IMR-90 (cell line): ENCODE data around the gene RAB28. TPM values are rescaled to one million over a fixed set of nuclear protein-coding genes. Genes with fewer than 3 reads are reported as not detected.

Experiments used
- ATAC-seq: fragments of 200-7000 bp; cut with Tn5 transposase; 2 replicates; pipeline ENCODE4 v1.9.1; 2020; ENCODE audit warnings: low read depth, mild to moderate bottlenecking, moderate library complexity
- BruUV-seq: library from RNA; stranded (reverse); fragments of 400-500 nt; replicated peaks from 2 replicates; lab custom pipeline; 2021; lab: Mats Ljungman, UMichigan
- CTCF ChIA-PET: fragments of 300-600 bp; formaldehyde crosslinking; extraction: SDS; loops from one replicate; lab custom pipeline; 2021; ENCODE audit warnings: antibody characterized with exemption; lab: Yijun Ruan, JAX
- POLR2A ChIA-PET: fragments of 300-600 bp; sonication (Branson Sonifier 250); formaldehyde crosslinking; loops from one replicate; lab custom pipeline; 2022; ENCODE audit warnings: antibody characterized with exemption; ENCODE audit not compliant: unreplicated experiment; lab: Charles Lee
- DNase-seq: peaks from one replicate; pipeline ENCODE4 v3.0.0; 2013
- H2AFZ ChIP-seq: replicated peaks from 2 replicates; pipeline ENCODE3; 2013; ENCODE audit warnings: low read length, mild to moderate bottlenecking; ENCODE audit not compliant: poor library complexity
- H2AK5ac ChIP-seq: 2 replicates; pipeline ENCODE4 v1.6.1; 2013; ENCODE audit warnings: low read depth, low read length, inconsistent platforms
- H2AK9ac ChIP-seq: replicated peaks from 2 replicates; pipeline ENCODE3; 2013; ENCODE audit warnings: mild to moderate bottlenecking, low read depth, low read length, moderate library complexity; ENCODE audit not compliant: poor library complexity
- H2BK120ac ChIP-seq: 2 replicates; pipeline ENCODE4 v1.6.1; 2013; ENCODE audit warnings: low read depth, low read length, inconsistent platforms
- H2BK15ac ChIP-seq: 3 replicates; pipeline ENCODE4 v1.6.1; 2013; ENCODE audit warnings: low read depth, low read length, inconsistent platforms
- H2BK20ac ChIP-seq: 2 replicates; pipeline ENCODE4 v1.6.1; 2013; ENCODE audit warnings: low read depth, mild to moderate bottlenecking, inconsistent platforms, low read length, moderate library complexity
- H2BK5ac ChIP-seq: 2 replicates; pipeline ENCODE4 v1.6.1; 2013; ENCODE audit warnings: mild to moderate bottlenecking, low read depth, low read length, inconsistent platforms; ENCODE audit not compliant: poor library complexity, severe bottlenecking
- H3K14ac ChIP-seq: replicated peaks from 2 replicates; pipeline ENCODE4 v1.6.1; 2013; ENCODE audit warnings: low read depth, low read length, inconsistent platforms
- H3K18ac ChIP-seq: 2 replicates; pipeline ENCODE4 v1.6.1; 2013; ENCODE audit warnings: low read depth, low read length, control low read depth
- H3K23ac ChIP-seq: 2 replicates; pipeline ENCODE4 v1.6.1; 2013; ENCODE audit warnings: low read depth, low read length, inconsistent platforms
- H3K27ac ChIP-seq: 2 replicates; pipeline ENCODE4 v1.5.1; 2013; ENCODE audit warnings: mild to moderate bottlenecking, control low read depth, low read length; ENCODE audit not compliant: insufficient read depth
- H3K27me3 ChIP-seq: 2 replicates; pipeline ENCODE4 v1.6.1; 2013; ENCODE audit warnings: low read length; ENCODE audit not compliant: control insufficient read depth, insufficient read depth
- H3K36me3 ChIP-seq: 2 replicates; pipeline ENCODE4 v1.6.1; 2013; ENCODE audit warnings: low read length, mixed read lengths; ENCODE audit not compliant: control insufficient read depth, insufficient read depth
- H3K4ac ChIP-seq: 2 replicates; pipeline ENCODE4 v1.6.1; 2013; ENCODE audit warnings: low read depth, low read length, inconsistent platforms
- H3K4me1 ChIP-seq: 2 replicates; pipeline ENCODE4 v1.6.1; 2013; ENCODE audit warnings: low read length, mixed read lengths; ENCODE audit not compliant: control insufficient read depth, insufficient read depth
- H3K4me2 ChIP-seq: 2 replicates; pipeline ENCODE4 v1.6.1; 2013; ENCODE audit warnings: low read depth, mild to moderate bottlenecking, control low read depth, low read length, moderate library complexity
- H3K4me3 ChIP-seq: 2 replicates; pipeline ENCODE4 v1.5.1; 2013; ENCODE audit warnings: low read depth, mild to moderate bottlenecking, control low read depth, low read length, moderate library complexity; ENCODE audit not compliant: insufficient read depth
- H3K56ac ChIP-seq: 2 replicates; pipeline ENCODE4 v1.6.1; 2013; ENCODE audit warnings: low read length, inconsistent platforms; ENCODE audit not compliant: insufficient read depth; ENCODE audit errors: extremely low read depth
- H3K79me1 ChIP-seq, 2 experiments: 2 replicates each; pipeline ENCODE4 v1.6.1; 2013; ENCODE audit warnings: low read length in 2 of 2, inconsistent platforms in 1 of 2, low read depth in 1 of 2
- H3K9ac ChIP-seq: 2 replicates; pipeline ENCODE4 v1.6.1; 2013; ENCODE audit warnings: low read depth, low read length, control low read depth
- H3K9me1 ChIP-seq: 2 replicates; pipeline ENCODE4 v1.6.1; 2013; ENCODE audit warnings: low read length, inconsistent platforms; ENCODE audit not compliant: insufficient read depth
- H3K9me3 ChIP-seq: 2 replicates; pipeline ENCODE4 v1.6.1; 2013; ENCODE audit warnings: low read length; ENCODE audit not compliant: control insufficient read depth, insufficient read depth
- H4K20me1 ChIP-seq: 2 replicates; pipeline ENCODE4 v1.6.1; 2013; ENCODE audit warnings: low read length, inconsistent platforms; ENCODE audit not compliant: insufficient read depth
- H4K5ac ChIP-seq: 2 replicates; pipeline ENCODE4 v1.6.1; 2013; ENCODE audit warnings: mild to moderate bottlenecking, low read depth, low read length, control low read depth
- H4K8ac ChIP-seq, 2 experiments: 2 replicates each; pipeline ENCODE4 v1.6.1; 2013; ENCODE audit warnings: low read depth in 2 of 2, low read length in 2 of 2, control low read depth in 1 of 2, inconsistent platforms in 1 of 2
- H4K91ac ChIP-seq: 2 replicates; pipeline ENCODE4 v1.6.1; 2013; ENCODE audit warnings: low read depth, low read length, inconsistent platforms; ENCODE audit not compliant: insufficient read depth
- BHLHE40 ChIP-seq: fragments of 150-350 bp; IDR thresholded peaks from 2 replicates; pipeline ENCODE4 v1.6.1; 2016; ENCODE audit warnings: mild to moderate bottlenecking, low read depth, low read length
- CEBPB ChIP-seq: IDR thresholded peaks from 2 replicates; pipeline ENCODE4 v1.6.1; 2012; ENCODE audit warnings: low read depth, low read length, improper control_type of control experiment
- CHD1 ChIP-seq: IDR thresholded peaks from 2 replicates; pipeline ENCODE4 v1.6.1; 2012; ENCODE audit warnings: low read depth, low read length, improper control_type of control experiment
- FOS ChIP-seq: fragments of 150-350 bp; IDR thresholded peaks from 2 replicates; pipeline ENCODE4 v1.6.1; 2016; ENCODE audit warnings: low read depth, low read length
- MAZ ChIP-seq: IDR thresholded peaks from 2 replicates; pipeline ENCODE4 v1.6.1; 2012; ENCODE audit warnings: low read depth, mild to moderate bottlenecking, low read length, improper control_type of control experiment, moderate library complexity, borderline replicate concordance
- MXI1 ChIP-seq: IDR thresholded peaks from 2 replicates; pipeline ENCODE4 v1.6.1; 2012; ENCODE audit warnings: low read depth, mild to moderate bottlenecking, low read length, moderate library complexity, borderline replicate concordance
- NFE2L2 ChIP-seq: fragments of 150-350 bp; IDR thresholded peaks from 2 replicates; pipeline ENCODE4 v1.6.1; 2016; ENCODE audit warnings: low read depth, mild to moderate bottlenecking, low read length
- POLR2A ChIP-seq: IDR thresholded peaks from 2 replicates; pipeline ENCODE4 v1.6.1; 2012; ENCODE audit warnings: mild to moderate bottlenecking, low read depth, low read length
- RAD21 ChIP-seq: IDR thresholded peaks from 2 replicates; pipeline ENCODE4 v1.6.1; 2012; ENCODE audit warnings: low read length, improper control_type of control experiment
- RCOR1 ChIP-seq: IDR thresholded peaks from 2 replicates; pipeline ENCODE4 v1.6.1; 2012; ENCODE audit warnings: mild to moderate bottlenecking, low read length, improper control_type of control experiment; ENCODE audit not compliant: insufficient replicate concordance
- RFX5 ChIP-seq: IDR thresholded peaks from 2 replicates; pipeline ENCODE4 v1.8.0; 2012; ENCODE audit warnings: low read depth, mild to moderate bottlenecking, low read length, moderate library complexity
- SMC3 ChIP-seq: fragments of 150-350 bp; IDR thresholded peaks from 2 replicates; pipeline ENCODE4 v1.6.1; 2016; ENCODE audit warnings: low read depth, mild to moderate bottlenecking, antibody characterized with exemption, low read length, moderate library complexity
- WGBS, 2 experiments: methylation state at CpG; one replicate each; pipeline versions ENCODE4 v1.1.5 to v1.1.7; 2013; ENCODE audit warnings: missing lambda C conversion rate in 2 of 2; ENCODE audit not compliant: insufficient read length in 1 of 2; ENCODE audit errors: extremely low coverage in 2 of 2; 5-methylcytosine and 5-hydroxymethylcytosine counted together
- dilution Hi-C: fragments of 300-500 bp; cut with HindIII; formaldehyde crosslinking; loops from one replicate; pipeline ENCODE4 v1.14.3; 2018; ENCODE audit warnings: low sequenced_read_pairs; ENCODE audit not compliant: unreplicated experiment
- in situ Hi-C: fragments of 300-500 bp; cut with MboI; formaldehyde crosslinking; loops from 3 replicates; pipeline ENCODE4 v1.14.3; 2019; ENCODE audit warnings: low sequenced_read_pairs, inconsistent platforms, mixed read lengths
- intact Hi-C: fragments of 100-400 bp; cut with micrococcal nuclease; formaldehyde crosslinking; loops from 2 replicates; pipeline ENCODE4 v1.10.0; 2022
- polyA plus RNA-seq, 3 experiments: library from polyadenylated mRNA; depleted of rRNA; stranded (reverse); fragments of >200 nt; gene quantifications; 2 replicates each; pipeline ENCODE4 v1.2.3, GENCODE V29; 2012; ENCODE audit warnings: low replicate concordance in 1 of 3
- total RNA-seq: library from RNA; depleted of rRNA; stranded (reverse); fragments of >200 nt; gene quantifications from 2 replicates; pipeline ENCODE4 v1.2.3, GENCODE V29; 2012
- TF ChIP-seq, protein P1 (sequence below): conservative IDR thresholded peaks from 2 replicates; pipeline ENCODE4 v1.5.1; 2012; ENCODE audit warnings: mild to moderate bottlenecking, low read depth, low read length, improper control_type of control experiment
- TF ChIP-seq, protein P2 (sequence below): fragments of 150-350 bp; IDR thresholded peaks from 2 replicates; pipeline ENCODE4 v1.6.1; 2016; ENCODE audit warnings: low read depth, mild to moderate bottlenecking, low read length, moderate library complexity, borderline replicate concordance
- TF ChIP-seq, protein P3 (sequence below): fragments of 150-350 bp; IDR thresholded peaks from 2 replicates; pipeline ENCODE4 v1.6.1; 2017; ENCODE audit warnings: mild to moderate bottlenecking, antibody characterized with exemption, low read length, low read depth

RAB28 gene
- total and polyA plus RNA-seq, 2 of the 4 experiments (the other 2 are of a cell fraction), result 7.5 to 10.8 TPM

DNA sequence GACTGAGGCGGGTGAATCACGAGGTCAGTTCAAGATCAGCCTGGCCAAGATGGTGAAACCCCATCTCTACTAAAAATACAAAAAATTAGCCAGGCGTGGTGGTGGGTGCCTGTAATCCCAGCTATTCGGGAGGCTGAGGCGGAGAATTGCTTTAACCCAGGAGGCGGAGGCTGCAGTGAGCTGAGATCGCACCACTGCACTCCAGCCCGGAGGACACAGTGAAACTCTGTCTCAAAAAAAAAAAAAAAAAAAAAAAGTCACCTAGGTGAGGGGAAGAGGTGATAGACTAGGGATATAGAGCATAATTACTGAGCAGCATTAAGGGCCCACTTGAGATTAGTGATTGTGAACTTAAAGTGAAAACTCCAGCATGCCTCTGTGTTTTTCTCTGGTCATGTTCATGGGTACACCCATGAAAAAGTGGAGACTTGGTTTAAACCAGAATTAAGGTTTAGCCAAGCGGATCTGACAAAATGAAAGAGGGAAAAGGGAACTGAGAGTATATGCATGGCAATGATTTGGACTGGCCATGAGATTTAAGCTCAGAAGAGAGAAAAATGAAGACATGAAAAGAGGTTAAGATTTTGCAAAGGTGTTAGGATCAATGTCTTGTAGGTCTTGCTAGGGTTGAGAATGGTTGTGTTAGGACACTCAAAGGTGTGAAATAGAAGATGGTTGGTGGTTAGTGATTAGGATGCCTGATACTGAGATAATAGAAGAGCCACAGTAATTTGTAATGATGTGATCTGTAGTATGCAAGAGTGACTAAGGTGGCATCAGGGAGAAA, 105.0 kb downstream of the RAB28 start:
- no TSS peak for BruUV-seq
- POLR2A ChIA-PET, result no interaction called here
- 100% methylated on average over 3 of the region's 9 CpGs; no CpG with 5 or more reads in 1 of the 2 experiments for WGBS, 2 experiments

More for the DNA sequence above, 105.0 kb downstream of the RAB28 start:
- no peak overlapping the region for H3K4me3 ChIP-seq
- H4K8ac ChIP-seq, result no peak overlapping the region
- no peak overlapping the region for H3K4ac ChIP-seq
- no peak overlapping the region for H3K23ac ChIP-seq
- no peak overlapping the region for H2AFZ ChIP-seq
- no peak overlapping the region for H4K5ac ChIP-seq
- no peak overlapping the region for H3K9ac ChIP-seq
- H3K4me2 ChIP-seq, result no peak overlapping the region
- no peak overlapping the region for H3K18ac ChIP-seq
- no peaks in the 10 kb centered on the region for H3K27me3 ChIP-seq
- intact Hi-C loops (no loop called here), in situ Hi-C loops (no loop called here), dilution Hi-C loops (no loop called here)
- H3K27ac ChIP-seq, result no peak overlapping the region
- ATAC-seq (no peak), DNase-seq (no peak)
- H3K79me1 ChIP-seq, result no peaks in the 10 kb centered on the region
- no peak overlapping the region for H2BK20ac ChIP-seq
- H3K4me1 ChIP-seq, result no peaks in the 10 kb centered on the region
- CTCF ChIA-PET, result interaction anchor here (0.6 kb wide), 1 partner anchor 11 kb away, joined by 4 read pairs; no protein-coding TSS in a partner anchor
- H4K91ac ChIP-seq, result no peak overlapping the region
- H3K9me3 ChIP-seq, result no peaks in the 10 kb centered on the region
- H2BK15ac ChIP-seq, result no peak overlapping the region
- H3K9me1 ChIP-seq, result peaks cover 6% of the 10 kb centered on the region; the same call in 1 of the 2 replicates
- no peak overlapping the region for H2BK5ac ChIP-seq
- H3K36me3 ChIP-seq, result no peaks in the 10 kb centered on the region
- no peak overlapping the region for H3K14ac ChIP-seq
- H4K20me1 ChIP-seq, result no peaks in the 10 kb centered on the region
- H2BK120ac ChIP-seq, result no peak overlapping the region
- H3K56ac ChIP-seq, result no peak overlapping the region
- TF ChIP-seq RCOR1, result no peak
- TF ChIP-seq CHD1, result no peak
- TF ChIP-seq, protein P1, sequence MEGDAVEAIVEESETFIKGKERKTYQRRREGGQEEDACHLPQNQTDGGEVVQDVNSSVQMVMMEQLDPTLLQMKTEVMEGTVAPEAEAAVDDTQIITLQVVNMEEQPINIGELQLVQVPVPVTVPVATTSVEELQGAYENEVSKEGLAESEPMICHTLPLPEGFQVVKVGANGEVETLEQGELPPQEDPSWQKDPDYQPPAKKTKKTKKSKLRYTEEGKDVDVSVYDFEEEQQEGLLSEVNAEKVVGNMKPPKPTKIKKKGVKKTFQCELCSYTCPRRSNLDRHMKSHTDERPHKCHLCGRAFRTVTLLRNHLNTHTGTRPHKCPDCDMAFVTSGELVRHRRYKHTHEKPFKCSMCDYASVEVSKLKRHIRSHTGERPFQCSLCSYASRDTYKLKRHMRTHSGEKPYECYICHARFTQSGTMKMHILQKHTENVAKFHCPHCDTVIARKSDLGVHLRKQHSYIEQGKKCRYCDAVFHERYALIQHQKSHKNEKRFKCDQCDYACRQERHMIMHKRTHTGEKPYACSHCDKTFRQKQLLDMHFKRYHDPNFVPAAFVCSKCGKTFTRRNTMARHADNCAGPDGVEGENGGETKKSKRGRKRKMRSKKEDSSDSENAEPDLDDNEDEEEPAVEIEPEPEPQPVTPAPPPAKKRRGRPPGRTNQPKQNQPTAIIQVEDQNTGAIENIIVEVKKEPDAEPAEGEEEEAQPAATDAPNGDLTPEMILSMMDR, result no peak
- TF ChIP-seq POLR2A, result no peak
- no peak for TF ChIP-seq CEBPB
- no peak for TF ChIP-seq BHLHE40
- TF ChIP-seq SMC3, result no peak
- TF ChIP-seq RFX5, result no peak
- TF ChIP-seq FOS, result no peak
- TF ChIP-seq MXI1, result no peak
- no peak for TF ChIP-seq NFE2L2
- TF ChIP-seq MAZ, result no peak
- TF ChIP-seq, protein P2, sequence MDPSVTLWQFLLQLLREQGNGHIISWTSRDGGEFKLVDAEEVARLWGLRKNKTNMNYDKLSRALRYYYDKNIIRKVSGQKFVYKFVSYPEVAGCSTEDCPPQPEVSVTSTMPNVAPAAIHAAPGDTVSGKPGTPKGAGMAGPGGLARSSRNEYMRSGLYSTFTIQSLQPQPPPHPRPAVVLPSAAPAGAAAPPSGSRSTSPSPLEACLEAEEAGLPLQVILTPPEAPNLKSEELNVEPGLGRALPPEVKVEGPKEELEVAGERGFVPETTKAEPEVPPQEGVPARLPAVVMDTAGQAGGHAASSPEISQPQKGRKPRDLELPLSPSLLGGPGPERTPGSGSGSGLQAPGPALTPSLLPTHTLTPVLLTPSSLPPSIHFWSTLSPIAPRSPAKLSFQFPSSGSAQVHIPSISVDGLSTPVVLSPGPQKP, result no peak
- no peak for TF ChIP-seq RAD21
- TF ChIP-seq, protein P3, sequence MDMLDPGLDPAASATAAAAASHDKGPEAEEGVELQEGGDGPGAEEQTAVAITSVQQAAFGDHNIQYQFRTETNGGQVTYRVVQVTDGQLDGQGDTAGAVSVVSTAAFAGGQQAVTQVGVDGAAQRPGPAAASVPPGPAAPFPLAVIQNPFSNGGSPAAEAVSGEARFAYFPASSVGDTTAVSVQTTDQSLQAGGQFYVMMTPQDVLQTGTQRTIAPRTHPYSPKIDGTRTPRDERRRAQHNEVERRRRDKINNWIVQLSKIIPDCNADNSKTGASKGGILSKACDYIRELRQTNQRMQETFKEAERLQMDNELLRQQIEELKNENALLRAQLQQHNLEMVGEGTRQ, result no peak
- H2AK5ac ChIP-seq, result no peak overlapping the region
- no peak overlapping the region for H2AK9ac ChIP-seq
